Measurements from ENCODE around the gene FHL1.

The FHL1 gene

DNA sequence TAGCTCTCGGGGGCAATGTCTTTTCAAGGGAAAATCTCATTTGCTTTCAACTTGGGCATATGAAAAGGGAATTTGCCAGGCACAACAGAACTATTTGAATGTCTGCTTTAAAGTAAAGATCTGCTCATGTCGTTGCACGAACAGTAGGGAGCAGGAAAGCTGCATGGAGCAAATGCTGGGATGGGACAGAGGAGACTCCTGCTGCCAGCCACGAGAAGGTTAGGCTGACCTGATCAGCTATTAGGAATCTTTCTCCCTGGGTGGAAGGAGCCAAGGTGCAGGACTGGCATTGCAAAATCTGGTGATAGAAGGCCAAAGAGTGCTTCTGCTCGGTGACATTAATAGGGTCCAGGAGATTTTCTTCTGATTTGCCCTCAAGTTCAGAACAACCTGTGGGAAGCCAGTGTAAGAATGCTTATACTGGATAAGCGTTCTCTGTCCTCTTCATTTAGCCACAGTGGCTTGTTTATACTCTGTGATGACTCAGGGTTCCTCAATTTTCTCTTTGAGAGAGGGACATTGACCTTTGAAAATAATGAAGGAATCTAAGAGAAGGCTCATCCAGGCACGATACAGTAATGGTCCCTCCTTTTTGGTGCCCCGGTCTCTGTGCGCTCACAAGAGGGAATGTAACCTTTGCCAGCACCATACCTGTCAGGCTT lies 22.9 kb downstream of the FHL1 start:
- peak overlapping the region; percentile 64 to 90 for H3K27ac ChIP-seq
- peak overlapping the region; percentile 9 for H3K4me3 ChIP-seq
- no peak for DNase-seq (ENCODE audit: low spot score)
- TF ChIP-seq, protein P1, sequence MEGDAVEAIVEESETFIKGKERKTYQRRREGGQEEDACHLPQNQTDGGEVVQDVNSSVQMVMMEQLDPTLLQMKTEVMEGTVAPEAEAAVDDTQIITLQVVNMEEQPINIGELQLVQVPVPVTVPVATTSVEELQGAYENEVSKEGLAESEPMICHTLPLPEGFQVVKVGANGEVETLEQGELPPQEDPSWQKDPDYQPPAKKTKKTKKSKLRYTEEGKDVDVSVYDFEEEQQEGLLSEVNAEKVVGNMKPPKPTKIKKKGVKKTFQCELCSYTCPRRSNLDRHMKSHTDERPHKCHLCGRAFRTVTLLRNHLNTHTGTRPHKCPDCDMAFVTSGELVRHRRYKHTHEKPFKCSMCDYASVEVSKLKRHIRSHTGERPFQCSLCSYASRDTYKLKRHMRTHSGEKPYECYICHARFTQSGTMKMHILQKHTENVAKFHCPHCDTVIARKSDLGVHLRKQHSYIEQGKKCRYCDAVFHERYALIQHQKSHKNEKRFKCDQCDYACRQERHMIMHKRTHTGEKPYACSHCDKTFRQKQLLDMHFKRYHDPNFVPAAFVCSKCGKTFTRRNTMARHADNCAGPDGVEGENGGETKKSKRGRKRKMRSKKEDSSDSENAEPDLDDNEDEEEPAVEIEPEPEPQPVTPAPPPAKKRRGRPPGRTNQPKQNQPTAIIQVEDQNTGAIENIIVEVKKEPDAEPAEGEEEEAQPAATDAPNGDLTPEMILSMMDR (IDR thresholded peaks at IDR 0.05), result no peak

DNA sequence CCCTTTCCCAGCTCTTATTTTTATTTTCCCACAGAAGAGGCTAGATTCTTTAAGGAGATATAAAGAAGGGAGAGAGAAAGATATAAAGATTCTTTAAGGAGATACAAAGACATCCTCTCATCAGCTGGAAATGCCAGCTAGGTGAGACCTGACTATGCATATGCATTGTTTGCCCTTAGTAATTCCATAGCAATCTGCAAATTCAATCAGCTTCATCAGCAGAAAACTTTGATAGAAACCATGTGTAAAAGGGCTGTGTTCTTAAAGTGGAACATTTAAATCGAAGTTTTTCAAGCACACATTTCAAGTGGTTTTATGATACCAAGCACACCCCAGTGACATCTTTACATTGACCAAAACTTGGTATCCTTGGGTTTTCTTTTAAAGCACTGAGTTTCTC lies 24.1 kb downstream of the FHL1 start:
- peak overlapping the region; percentile 29 to 64 for H3K27ac ChIP-seq
- TF ChIP-seq, protein P1 (IDR thresholded peaks at IDR 0.05), result no peak
- no peak overlapping the region for H3K4me3 ChIP-seq
- no peak for DNase-seq (ENCODE audit: low spot score)

DNA sequence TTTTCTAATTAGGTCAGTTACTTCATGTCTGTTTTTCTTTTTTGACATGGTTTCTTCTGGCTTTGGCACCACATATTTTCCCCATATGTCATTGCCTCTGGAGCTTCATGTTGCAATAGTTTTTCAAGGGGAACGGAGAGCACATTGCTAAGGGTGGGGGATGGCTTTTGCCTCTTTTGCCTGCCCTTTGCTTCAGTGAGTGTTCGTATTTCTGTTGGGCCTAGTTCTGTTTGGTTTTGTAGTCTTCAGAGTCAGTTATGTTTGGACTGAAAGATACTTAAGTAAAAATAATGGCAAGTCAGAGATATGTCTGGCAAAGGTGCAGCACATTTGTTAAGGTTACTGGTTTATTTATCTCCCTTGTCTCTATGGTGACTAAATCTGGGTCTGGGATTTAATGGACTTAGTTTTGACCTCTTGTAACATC lies 29.1 kb downstream of the FHL1 start:
- H3K4me3 ChIP-seq, result peak overlapping the region; percentile 22
- H3K27ac ChIP-seq, result peak overlapping the region; percentile 73 to 82
- DNase-seq (ENCODE audit: low spot score), result peak; percentile 85
- TF ChIP-seq, protein P1 (IDR thresholded peaks at IDR 0.05), result no peak

DNA sequence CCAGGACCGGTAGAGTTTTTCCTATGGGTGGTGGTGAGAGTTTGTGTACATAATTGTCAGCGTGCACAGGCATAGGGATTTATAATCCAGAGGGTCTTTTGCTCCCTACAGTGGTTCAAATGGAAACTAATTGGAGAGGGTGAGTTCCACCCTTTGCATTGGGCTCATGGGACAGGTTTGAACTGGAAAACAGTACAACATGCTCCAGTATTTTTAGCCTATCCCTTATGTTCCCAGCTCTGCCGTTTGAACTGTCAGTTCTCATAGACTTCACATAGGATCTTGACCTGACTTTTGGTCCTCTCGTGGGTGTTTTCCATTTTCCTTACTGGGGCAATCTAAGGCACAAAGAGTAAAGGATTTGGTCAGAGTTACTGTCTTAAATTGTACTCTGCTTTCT lies 31.8 kb downstream of the FHL1 start:
- no peak for DNase-seq (ENCODE audit: low spot score)
- H3K4me3 ChIP-seq, result no peak overlapping the region
- peak overlapping the region; percentile 40 to 73 for H3K27ac ChIP-seq
- TF ChIP-seq, protein P1 (IDR thresholded peaks at IDR 0.05), result no peak

DNA sequence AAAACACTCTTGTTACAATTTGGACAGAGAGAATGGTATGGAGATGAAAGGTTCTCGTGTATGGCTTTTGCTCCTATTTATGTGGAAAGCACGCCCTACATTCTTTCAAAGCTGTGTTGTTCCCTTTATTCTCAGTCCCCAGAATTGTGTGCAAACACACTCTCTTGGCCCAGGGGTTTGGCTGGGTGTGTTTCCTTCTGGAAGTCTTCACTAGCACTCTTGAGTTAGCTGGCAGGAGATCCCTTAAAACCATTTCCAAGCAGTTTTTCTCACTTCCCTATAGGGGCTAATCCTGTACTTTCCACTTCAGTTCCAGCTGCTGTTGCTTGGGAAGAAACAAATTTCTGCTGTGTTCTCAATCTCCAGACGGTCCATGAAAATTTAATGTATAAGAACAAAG lies 35.1 kb downstream of the FHL1 start:
- H3K27ac ChIP-seq, result peak overlapping the region; percentile 23 to 40
- DNase-seq (ENCODE audit: low spot score), result no peak
- TF ChIP-seq, protein P1 (IDR thresholded peaks at IDR 0.05), result no peak

DNA sequence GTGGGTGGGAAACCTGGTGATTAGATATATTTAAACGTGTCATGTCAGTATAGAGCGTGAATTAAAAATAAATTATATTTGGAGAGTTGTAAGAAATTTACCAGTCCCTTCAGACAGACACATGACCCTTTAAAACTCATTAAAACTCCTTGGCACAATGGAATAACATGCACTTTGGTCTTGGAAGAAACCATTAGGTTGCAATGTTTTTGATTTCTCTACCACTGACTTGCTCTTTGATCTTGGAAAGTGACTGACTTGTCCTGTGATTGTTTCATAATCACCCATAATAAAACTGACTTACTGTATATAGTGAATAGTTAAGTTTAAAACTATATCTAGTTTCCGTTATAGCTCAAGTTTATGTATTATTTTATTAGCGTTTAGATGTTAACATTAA lies 35.8 kb downstream of the FHL1 start:
- TF ChIP-seq, protein P1 (IDR thresholded peaks at IDR 0.05), result no peak
- no peak for DNase-seq (ENCODE audit: low spot score)
- H3K27ac ChIP-seq, result peak overlapping the region; percentile 23 to 39
- no peak overlapping the region for H3K4me3 ChIP-seq

More for the DNA sequence above, 35.1 kb downstream of the FHL1 start:
- no peak overlapping the region for H3K4me3 ChIP-seq

DNA sequence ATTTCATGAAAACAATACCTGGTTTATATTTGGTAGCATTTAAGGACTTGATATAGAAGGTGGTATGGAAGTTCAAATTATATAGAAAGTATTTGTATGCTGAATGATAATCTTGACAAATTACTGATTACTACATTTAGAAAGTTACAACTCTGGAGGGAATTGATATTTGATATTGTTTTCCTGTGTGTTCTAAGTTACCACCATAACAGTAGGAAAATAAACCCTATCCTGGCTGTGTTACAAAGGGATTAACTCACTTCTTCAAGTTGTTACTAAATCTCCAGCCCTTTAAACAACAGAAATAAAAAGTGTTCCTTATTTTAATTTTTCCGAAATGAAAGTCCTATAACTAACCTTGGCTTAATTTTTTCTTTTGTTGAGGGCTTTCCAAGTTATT lies 36.6 kb downstream of the FHL1 start:
- no peak for DNase-seq (ENCODE audit: low spot score)
- peak overlapping the region; percentile 21 to 39 for H3K27ac ChIP-seq
- H3K4me3 ChIP-seq, result no peak overlapping the region
- TF ChIP-seq, protein P1 (IDR thresholded peaks at IDR 0.05), result no peak

Measured in coronary artery (tissue), 2 donors.